GM13976 (cell line): ENCODE data around the gene CTU1.

Experiments used
- DNase-seq: peaks from one replicate; pipeline ENCODE4 v3.0.0; 2012; ENCODE audit warnings: low spot score
- CTCF ChIP-seq: IDR thresholded peaks from 2 replicates; pipeline ENCODE4 v1.5.1; 2012; ENCODE audit warnings: borderline replicate concordance, mild to moderate bottlenecking; ENCODE audit not compliant: insufficient read depth; ENCODE audit errors: extremely low read depth, missing control alignments, control extremely low read depth
- in situ Hi-C: fragments of 300-500 bp; cut with MboI; formaldehyde crosslinking; loops from one replicate; pipeline ENCODE4 v1.12.0; 2022; ENCODE audit warnings: low sequenced_read_pairs, mixed read lengths, inconsistent platforms; ENCODE audit not compliant: unreplicated experiment

The CTU1 gene

GRCh38 chr19:51060973-51061372 is 47.2 kb downstream of the CTU1 start:
- no peak for TF ChIP-seq CTCF
- in situ Hi-C loops, result no loop called here
- DNase-seq, result no peak

- in situ Hi-C loops, result no loop called here
- no peak for TF ChIP-seq CTCF
- no peak for DNase-seq
Measured at GRCh38 chr19:51060336-51060735, 47.9 kb downstream of the CTU1 start.

GRCh38 chr19:51059715-51060114 is 48.5 kb downstream of the CTU1 start:
- in situ Hi-C loops, result no loop called here

DNA sequence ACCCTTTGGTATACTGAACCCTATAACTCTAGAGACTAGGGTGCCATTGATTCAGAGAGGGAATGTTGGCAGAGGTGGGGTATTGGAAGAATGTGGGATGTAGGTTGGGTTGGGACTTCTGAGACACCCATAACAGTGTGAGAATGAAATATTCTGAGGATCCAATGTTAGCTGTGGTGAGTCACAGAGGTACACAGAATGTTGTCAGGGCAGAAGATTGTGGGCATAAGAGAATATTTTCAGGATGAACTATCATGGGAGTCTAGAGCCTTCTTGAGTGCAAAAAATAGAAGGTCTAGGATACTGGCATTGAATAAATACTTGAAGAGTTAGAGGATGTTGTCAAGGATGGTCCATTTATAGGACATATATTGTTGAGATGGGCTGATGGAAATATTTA is 52.3 kb downstream of the CTU1 start:
- no peak for TF ChIP-seq CTCF
- no peak for DNase-seq
- in situ Hi-C loops, result no loop called here

More at GRCh38 chr19:51059715-51060114, 48.5 kb downstream of the CTU1 start:
- TF ChIP-seq CTCF, result no peak
- no peak for DNase-seq
